Measurements from ENCODE around the gene LSM2.
"Not testable (repeated sequence)": the region's sequence is repeated elsewhere in the genome, so short reads cannot be mapped to it uniquely, and the experiment has no call there.

Gene LSM2

DNA sequence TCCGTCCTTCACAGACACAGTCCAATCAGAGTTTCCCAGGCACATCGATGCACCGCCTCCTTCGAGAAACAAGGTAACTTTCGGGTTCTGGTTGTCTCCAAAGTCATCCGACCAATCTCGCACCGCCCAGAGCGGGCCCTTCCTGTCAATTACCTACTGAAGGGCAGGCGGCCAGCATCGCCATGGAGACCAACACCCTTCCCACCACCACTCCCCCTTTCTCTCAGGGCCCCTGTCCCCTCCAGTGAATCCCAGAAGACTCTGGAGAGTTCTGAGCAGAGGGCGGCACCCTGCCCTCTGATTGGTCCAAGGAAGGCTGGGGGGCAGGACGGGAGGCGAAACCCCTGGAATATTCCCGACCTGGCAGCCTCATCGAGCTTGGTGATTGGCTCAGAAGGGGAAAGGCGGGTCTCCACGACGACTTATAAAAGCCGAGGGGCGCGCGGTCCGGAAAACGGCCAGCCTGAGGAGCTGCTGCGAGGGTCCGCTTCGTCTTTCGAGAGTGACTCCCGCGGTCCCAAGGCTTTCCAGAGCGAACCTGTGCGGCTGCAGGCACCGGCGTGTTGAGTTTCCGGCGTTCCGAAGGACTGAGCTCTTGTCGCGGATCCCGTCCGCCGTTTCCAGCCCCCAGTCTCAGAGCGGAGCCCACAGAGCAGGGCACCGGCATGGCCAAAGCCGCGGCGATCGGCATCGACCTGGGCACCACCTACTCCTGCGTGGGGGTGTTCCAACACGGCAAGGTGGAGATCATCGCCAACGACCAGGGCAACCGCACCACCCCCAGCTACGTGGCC, 20.7 kb upstream of the LSM2 start, which contains the start of gene HSPA1B:
Gene HSPA1B (plus strand): TSS at position 453 of the 794 bp plus-strand sequence. CDS start 213 bp downstream, at position 666.
- POLR2A ChIA-PET = interaction anchor here (0.6 to 2.3 kb wide), 38 partner anchors 8 to 287 kb away, joined by 3 to 45 read pairs (median 5); partner anchors contain the start of genes ABHD16A, BAG6, C6orf47 and CLIC1
- H3K4me3 ChIP-seq (ENCODE audit: low read depth, low read length) = peak within 1 kb of the TSS; percentile 86
- CTCF ChIA-PET = interaction anchor here (1.0 to 2.4 kb wide), 5 partner anchors 9 to 146 kb away, joined by 3 to 11 read pairs (median 5); partner anchors contain the start of genes LY6G5C and VARS1
- peak; percentile 99 for DNase-seq (ENCODE audit: low read depth, low spot score)
- TF ChIP-seq, protein P1, sequence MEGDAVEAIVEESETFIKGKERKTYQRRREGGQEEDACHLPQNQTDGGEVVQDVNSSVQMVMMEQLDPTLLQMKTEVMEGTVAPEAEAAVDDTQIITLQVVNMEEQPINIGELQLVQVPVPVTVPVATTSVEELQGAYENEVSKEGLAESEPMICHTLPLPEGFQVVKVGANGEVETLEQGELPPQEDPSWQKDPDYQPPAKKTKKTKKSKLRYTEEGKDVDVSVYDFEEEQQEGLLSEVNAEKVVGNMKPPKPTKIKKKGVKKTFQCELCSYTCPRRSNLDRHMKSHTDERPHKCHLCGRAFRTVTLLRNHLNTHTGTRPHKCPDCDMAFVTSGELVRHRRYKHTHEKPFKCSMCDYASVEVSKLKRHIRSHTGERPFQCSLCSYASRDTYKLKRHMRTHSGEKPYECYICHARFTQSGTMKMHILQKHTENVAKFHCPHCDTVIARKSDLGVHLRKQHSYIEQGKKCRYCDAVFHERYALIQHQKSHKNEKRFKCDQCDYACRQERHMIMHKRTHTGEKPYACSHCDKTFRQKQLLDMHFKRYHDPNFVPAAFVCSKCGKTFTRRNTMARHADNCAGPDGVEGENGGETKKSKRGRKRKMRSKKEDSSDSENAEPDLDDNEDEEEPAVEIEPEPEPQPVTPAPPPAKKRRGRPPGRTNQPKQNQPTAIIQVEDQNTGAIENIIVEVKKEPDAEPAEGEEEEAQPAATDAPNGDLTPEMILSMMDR (IDR thresholded peaks at IDR 0.05; ENCODE audit: insufficient read depth, low read length, missing control alignments) = no peak

DNA sequence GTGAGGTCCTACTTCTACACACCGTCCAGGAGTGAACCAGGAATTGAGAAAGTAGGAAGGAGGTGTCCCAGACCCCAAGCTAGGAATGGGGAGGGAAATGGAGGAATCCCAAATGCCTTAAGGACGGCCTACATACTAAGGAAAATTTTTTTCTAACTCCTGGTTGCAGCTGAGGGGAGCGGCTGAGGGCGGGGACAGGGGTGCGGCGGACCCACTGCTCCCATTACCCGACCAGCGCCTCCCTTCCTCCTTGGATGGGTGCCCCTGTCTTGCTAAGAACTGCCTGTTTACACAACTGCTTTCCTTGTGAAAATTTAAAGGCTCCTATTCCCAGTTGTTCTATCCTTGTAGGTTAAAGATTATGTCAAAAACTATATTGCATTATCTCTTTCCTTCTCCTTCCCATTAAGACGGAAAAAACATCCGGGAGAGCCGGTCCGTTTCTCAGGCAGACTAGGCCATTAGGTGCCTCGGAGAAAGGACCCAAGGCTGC, 20.1 kb upstream of the LSM2 start:
- TF ChIP-seq, protein P1 (IDR thresholded peaks at IDR 0.05; ENCODE audit: insufficient read depth, low read length, missing control alignments) = no peak
- CTCF ChIA-PET = interaction anchor here (0.9 to 2.4 kb wide), 6 partner anchors 10 to 145 kb away, joined by 3 to 11 read pairs (median 4); partner anchors contain the start of genes LY6G5C and VARS1
- H3K4me3 ChIP-seq (ENCODE audit: low read depth, low read length) = peak overlapping the region; percentile 50
- no peak for DNase-seq (ENCODE audit: low read depth, low spot score)
- POLR2A ChIA-PET = interaction anchor here (0.6 to 2.3 kb wide), 35 partner anchors 9 to 285 kb away, joined by 3 to 45 read pairs (median 5); partner anchors contain the start of genes ABHD16A, BAG6, C6orf47 and CLIC1

DNA sequence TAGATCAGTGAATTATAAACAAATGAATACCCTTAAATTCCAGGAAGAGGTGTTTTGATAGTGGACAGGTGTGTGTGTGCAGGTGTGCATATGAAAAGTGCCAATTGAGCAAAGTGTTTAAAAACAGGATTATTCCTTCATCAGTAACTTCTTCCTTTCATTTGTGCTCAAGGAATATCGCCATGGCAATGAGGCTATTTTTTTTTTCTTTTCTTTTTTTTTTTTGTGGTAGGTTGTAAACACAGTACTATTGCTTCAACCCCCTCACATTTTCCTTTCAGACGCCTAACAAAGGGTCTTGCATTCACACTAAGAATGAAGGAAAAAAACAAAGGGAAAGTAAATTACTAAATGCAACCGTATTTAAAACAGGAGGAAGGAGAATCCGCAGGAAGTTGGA, 18.8 kb upstream of the LSM2 start:
- ChIA-PET CTCF (interaction anchor here (1.1 kb wide), 1 partner anchor 18 kb away, joined by 4 read pairs; the partner anchor contains the start of gene LSM2), POLR2A (no interaction called here)
- no peak overlapping the region for H3K4me3 ChIP-seq (ENCODE audit: low read depth, low read length)
- no peak for DNase-seq (ENCODE audit: low read depth, low spot score)
- TF ChIP-seq, protein P1 (IDR thresholded peaks at IDR 0.05; ENCODE audit: insufficient read depth, low read length, missing control alignments) = no peak

GRCh38 chr6:31823592-31824196, 16.9 kb upstream of the LSM2 start:
- not testable (repeated sequence) for DNase-seq (ENCODE audit: low read depth, low spot score); H3K4me3 ChIP-seq (ENCODE audit: low read depth, low read length)
- ChIA-PET CTCF (interaction anchor here (1.3 kb wide), 1 partner anchor 18 kb away, joined by 3 read pairs; no protein-coding TSS in a partner anchor), POLR2A (interaction anchor here (2.7 kb wide), 1 partner anchor 9 kb away, joined by 10 read pairs; the partner anchor contains the start of genes HSPA1A and HSPA1L)

GRCh38 chr6:31822036-31822821, 15.5 kb upstream of the LSM2 start:
- no peak for DNase-seq (ENCODE audit: low read depth, low spot score)
- TF ChIP-seq, protein P1 (IDR thresholded peaks at IDR 0.05; ENCODE audit: insufficient read depth, low read length, missing control alignments) = no peak
- peak overlapping the region; percentile 64 for H3K4me3 ChIP-seq (ENCODE audit: low read depth, low read length)
- ChIA-PET POLR2A (interaction anchor here (2.7 kb wide), 1 partner anchor 8 kb away, joined by 10 read pairs; the partner anchor contains the start of genes HSPA1A and HSPA1L), CTCF (interaction anchor here (0.7 to 1.3 kb wide), 2 partner anchors 16 to 224 kb away, joined by 3 read pairs; no protein-coding TSS in a partner anchor)

Measured in AG04449 (cell line).